Stomach (tissue), 9 donors: ENCODE measurements around the gene USP34. TPM values are rescaled to one million over a fixed set of nuclear protein-coding genes. Genes with fewer than 3 reads are reported as not detected.

ENCODE experiments used
- DNase-seq, 2 donors: peaks; one replicate each; pipeline versions ENCODE4 v3.0.0 to v3.0.0-alpha.2; 2013 to 2019
- H3K27ac ChIP-seq, 5 donors: fragments of 200-600 bp in 4 of 5; sonication (generic) in 4 of 5; one replicate each; pipeline ENCODE4 v1.5.1; 2013 to 2019; ENCODE audit warnings: mild to moderate bottlenecking in 1 of 5, moderate library complexity in 1 of 5
- H3K27me3 ChIP-seq, 3 donors: fragments of 200-600 bp; sonication (generic); one replicate each; pipeline ENCODE4 v1.5.1; 2017 to 2019; ENCODE audit warnings: mixed run types in 1 of 3
- H3K36me3 ChIP-seq, 4 donors: fragments of 200-600 bp; sonication (generic); 1 replicate in 3 of 4; 2 replicates in 1 of 4; pipeline ENCODE4 v1.5.1; 2016 to 2019
- H3K4me1 ChIP-seq, 4 donors: fragments of 200-600 bp; sonication (generic); one replicate each; pipeline ENCODE4 v1.5.1; 2016 to 2019
- H3K4me3 ChIP-seq, 4 donors: fragments of 200-600 bp; sonication (generic) in 3 of 4; one replicate each; pipeline ENCODE4 v1.5.1; 2016 to 2019; ENCODE audit warnings: mild to moderate bottlenecking in 1 of 4
- H3K9me3 ChIP-seq, 4 donors: fragments of 200-600 bp; sonication (generic); one replicate each; pipeline ENCODE4 v1.5.1; 2016 to 2019
- CTCF ChIP-seq, 7 experiments: fragments of 450-650 bp in 4 of 7; fragments of 200-600 bp in 3 of 7; sonication (generic) in 3 of 7; IDR thresholded peaks; one replicate each; pipeline ENCODE4 v1.5.1; 2016 to 2019; ENCODE audit warnings: antibody characterized with exemption in 7 of 7, control low read depth in 2 of 7, mild to moderate bottlenecking in 1 of 7
- EP300 ChIP-seq: sonication (generic); formaldehyde crosslinking; IDR thresholded peaks from one replicate; pipeline ENCODE4 v1.6.1; 2017; ENCODE audit warnings: antibody characterized with exemption
- POLR2A ChIP-seq, 4 donors: fragments of 450-650 bp; IDR thresholded peaks; one replicate each; pipeline ENCODE4 v1.6.1; 2016; ENCODE audit warnings: antibody characterized with exemption in 4 of 4, control low read depth in 2 of 4, mild to moderate bottlenecking in 1 of 4, moderate library complexity in 1 of 4
- POLR2AphosphoS5 ChIP-seq, 3 donors: sonication (generic); formaldehyde crosslinking; IDR thresholded peaks; one replicate each; pipeline ENCODE4 v1.6.1; 2016; ENCODE audit warnings: antibody characterized with exemption in 3 of 3
- WGBS, 5 donors: extraction: QIAGEN DNeasy Blood & Tissue Kit in 3 of 5; methylation state at CpG; one replicate each; pipeline versions ENCODE4 v1.1.5 to v1.1.7; 2013 to 2018; 5-methylcytosine and 5-hydroxymethylcytosine counted together
- intact Hi-C: fragments of 100-400 bp; cut with DNase I; formaldehyde crosslinking; loops from one replicate; pipeline ENCODE4 v1.15.1; 2023; ENCODE audit warnings: low total_unique reads
- polyA plus RNA-seq, 3 donors: library from polyadenylated mRNA; stranded (reverse); fragments of 200-250 nt; gene quantifications; one replicate each; pipeline ENCODE4 v1.2.3, GENCODE V29; 2013
- total RNA-seq, 5 donors: library from RNA; depleted of rRNA; stranded (reverse); fragments of >200 nt; gene quantifications; one replicate each; pipeline versions ENCODE4 v1.1.0 to v1.2.3, GENCODE V29; 2014 to 2016
- donor health status: healthy with polysubstance abuse.
- donor health status: Bipolar disorder and iron deficiency.
- donor health status: healthy.

USP34 gene
- total and polyA plus RNA-seq, 8 donors: 21.1 to 300 (median 73.2) TPM

GRCh38 chr2:61255580-61256437, 215.1 kb downstream of the USP34 start:
- no peaks in the 10 kb centered on the region for H3K4me1 ChIP-seq
- DNase-seq: no peak
- TF ChIP-seq POLR2AphosphoS5 (IDR thresholded peaks at IDR 0.05) (no peak), EP300 (no peak), POLR2A (IDR thresholded peaks at IDR 0.05) (no peak), CTCF (IDR thresholded peaks at IDR 0.05) (no peak)
- H3K27me3 ChIP-seq: no peaks in the 10 kb centered on the region
- no peaks in the 10 kb centered on the region for H3K9me3 ChIP-seq
- H3K4me3 ChIP-seq: no peak overlapping the region
- peaks cover 25 to 88% (median 74%) of the 10 kb centered on the region in 4 donors for H3K36me3 ChIP-seq
- no peak overlapping the region for H3K27ac ChIP-seq
- intact Hi-C loops: no loop called here
- WGBS, 5 donors: 92 to 98% (median 96%) methylated on average over 5 of the region's 5 CpGs

- no peaks in the 10 kb centered on the region for H3K9me3 ChIP-seq
Measured at GRCh38 chr2:61254536-61254935, 216.4 kb downstream of the USP34 start.

GRCh38 chr2:61253136-61253535, 217.8 kb downstream of the USP34 start:
- intact Hi-C loops: no loop called here
- peaks cover 11 to 86% (median 79%) of the 10 kb centered on the region in 4 donors for H3K36me3 ChIP-seq
- no peaks in the 10 kb centered on the region for H3K9me3 ChIP-seq
- TF ChIP-seq POLR2A (IDR thresholded peaks at IDR 0.05): no peak
- TF ChIP-seq EP300: no peak
- TF ChIP-seq CTCF (IDR thresholded peaks at IDR 0.05): no peak
- no peak for TF ChIP-seq POLR2AphosphoS5 (IDR thresholded peaks at IDR 0.05)
- H3K27me3 ChIP-seq: no peaks in the 10 kb centered on the region
- no peak overlapping the region for H3K4me3 ChIP-seq
- H3K27ac ChIP-seq: no peak overlapping the region
- no peak for DNase-seq
- WGBS, 5 donors: 80 to 86% (median 84%) methylated on average over 4 of the region's 4 CpGs
- no peaks in the 10 kb centered on the region for H3K4me1 ChIP-seq

More at GRCh38 chr2:61254536-61254935, 216.4 kb downstream of the USP34 start:
- no peaks in the 10 kb centered on the region for H3K27me3 ChIP-seq
- H3K4me1 ChIP-seq: no peaks in the 10 kb centered on the region
- H3K36me3 ChIP-seq: peaks cover 23 to 90% (median 81%) of the 10 kb centered on the region in 4 donors
- intact Hi-C loops: no loop called here
- TF ChIP-seq POLR2AphosphoS5 (IDR thresholded peaks at IDR 0.05) (no peak), CTCF (IDR thresholded peaks at IDR 0.05) (no peak), EP300 (no peak), POLR2A (IDR thresholded peaks at IDR 0.05) (no peak)
- no peak overlapping the region for H3K4me3 ChIP-seq
- DNase-seq: no peak
- no peak overlapping the region for H3K27ac ChIP-seq
- WGBS, 5 donors: 95 to 98% (median 96%) methylated on average over 5 of the region's 5 CpGs

- no peak overlapping the region for H3K27ac ChIP-seq
- no peaks in the 10 kb centered on the region for H3K9me3 ChIP-seq
- DNase-seq: no peak
- WGBS, 5 donors: 67 to 72% (median 68%) methylated on average over 2 of the region's 2 CpGs
- TF ChIP-seq POLR2A (IDR thresholded peaks at IDR 0.05): no peak
- TF ChIP-seq CTCF (IDR thresholded peaks at IDR 0.05): no peak
- TF ChIP-seq POLR2AphosphoS5 (IDR thresholded peaks at IDR 0.05): no peak
- TF ChIP-seq EP300: no peak
- no peaks in the 10 kb centered on the region for H3K4me1 ChIP-seq
- H3K27me3 ChIP-seq: no peaks in the 10 kb centered on the region
- H3K4me3 ChIP-seq: no peak overlapping the region
- peaks cover 6 to 86% (median 79%) of the 10 kb centered on the region in 4 donors for H3K36me3 ChIP-seq
- intact Hi-C loops: no loop called here
Measured at GRCh38 chr2:61252031-61252430, 218.9 kb downstream of the USP34 start.
